NCI-H524 treated with DMSO at 0.1 percent for 48 hours (cell line): ENCODE measurements around the gene PEX11G.

Experiments
- DNase-seq: peaks from one replicate; lab custom pipeline; 2025; lab: John Stamatoyannopoulos, UW

PEX11G gene

GRCh38 chr19:7488736-7489353, at the start of gene PEX11G:
Gene PEX11G, minus strand, starts transcription at chr19:7489035. Its CDS starts 25 bp downstream, at chr19:7489010.
- peak; percentile 27 for DNase-seq

GRCh38 chr19:7535998-7536695, 47.3 kb upstream of the PEX11G start:
- no peak for DNase-seq

GRCh38 chr19:7535047-7535997, 46.5 kb upstream of the PEX11G start, which contains the start of gene PNPLA6:
Gene PNPLA6, plus strand, starts transcription at chr19:7535717. Its CDS starts 72 bp downstream, at chr19:7535789.
- DNase-seq = peak; percentile 49

GRCh38 chr19:7534531-7535046, 45.8 kb upstream of the PEX11G start:
- DNase-seq = peak; percentile 37

- DNase-seq = peak; percentile 26
Measured at GRCh38 chr19:7533925-7534480, 45.2 kb upstream of the PEX11G start.

- no peak for DNase-seq
Measured at GRCh38 chr19:7533281-7533885, 44.5 kb upstream of the PEX11G start.

GRCh38 chr19:7529610-7530490, 41.0 kb upstream of the PEX11G start:
- DNase-seq = no peak

GRCh38 chr19:7529246-7529600, 40.4 kb upstream of the PEX11G start:
- DNase-seq = no peak

- no peak for DNase-seq
Measured at GRCh38 chr19:7528522-7529245, 39.8 kb upstream of the PEX11G start.

GRCh38 chr19:7528192-7528519, 39.3 kb upstream of the PEX11G start:
- no peak for DNase-seq

GRCh38 chr19:7527516-7528191, 38.8 kb upstream of the PEX11G start:
- no peak for DNase-seq

GRCh38 chr19:7526059-7526929, 37.5 kb upstream of the PEX11G start:
- no peak for DNase-seq

GRCh38 chr19:7524992-7525739, 36.3 kb upstream of the PEX11G start:
- DNase-seq = no peak

GRCh38 chr19:7524523-7524922, 35.7 kb upstream of the PEX11G start:
- no peak for DNase-seq

- no peak for DNase-seq
Measured at GRCh38 chr19:7522923-7523667, 34.3 kb upstream of the PEX11G start.

GRCh38 chr19:7522072-7522922, 33.5 kb upstream of the PEX11G start, which contains the start of gene MCOLN1:
Gene MCOLN1, plus strand, starts transcription at chr19:7522624. Its CDS starts 127 bp downstream, at chr19:7522751.
- peak; percentile 84 for DNase-seq
